GM21723 (cell line): ENCODE results near the gene RNF133.
"Not testable (repeated sequence)": the region's sequence is repeated elsewhere in the genome, so short reads cannot be mapped to it uniquely, and the experiment has no call there.

ENCODE experiments used
- ATAC-seq: cut with Tn5 transposase; IDR thresholded peaks from one replicate; pipeline ENCODE4 v1.9.1; 2021; ENCODE audit warnings: mild to moderate bottlenecking, moderate library complexity; ENCODE audit not compliant: unreplicated experiment

RNF133 gene

DNA sequence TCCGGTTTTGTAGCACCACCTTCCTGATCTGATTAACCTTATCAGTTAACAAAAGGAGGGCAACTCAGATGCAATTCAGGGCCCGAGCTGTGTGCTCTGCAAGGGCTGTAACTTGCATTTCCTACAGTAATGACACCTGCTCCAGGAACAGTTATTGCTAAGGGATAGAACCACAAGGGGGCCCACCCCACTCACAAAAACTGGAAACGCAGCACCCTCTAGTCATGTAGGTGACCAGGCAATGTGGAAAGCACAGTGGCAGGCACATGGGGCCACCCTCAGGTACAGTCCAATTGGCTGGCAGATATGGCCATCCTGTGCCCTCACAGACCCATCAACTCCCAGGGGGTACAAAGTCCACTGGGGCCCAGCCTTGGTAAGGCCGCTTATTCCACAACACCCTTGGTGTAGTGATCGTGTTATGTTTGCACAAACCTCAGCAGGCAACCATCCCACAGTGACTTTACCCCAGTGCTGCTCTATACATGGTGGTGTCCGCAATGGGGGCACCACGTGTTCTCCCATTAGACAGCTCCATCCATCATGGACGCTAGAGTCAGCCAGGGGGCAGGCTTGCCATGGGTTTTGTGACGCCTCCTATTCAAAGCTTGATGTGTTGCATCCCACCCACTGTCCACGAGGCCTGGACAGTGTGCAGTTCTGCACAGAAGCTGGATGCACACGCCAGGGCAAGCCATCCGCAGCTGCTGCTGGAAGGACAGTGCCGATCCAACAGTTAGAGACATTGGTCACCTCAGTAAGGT is 9.4 kb downstream of the RNF133 start:
- ATAC-seq, result no peak

DNA sequence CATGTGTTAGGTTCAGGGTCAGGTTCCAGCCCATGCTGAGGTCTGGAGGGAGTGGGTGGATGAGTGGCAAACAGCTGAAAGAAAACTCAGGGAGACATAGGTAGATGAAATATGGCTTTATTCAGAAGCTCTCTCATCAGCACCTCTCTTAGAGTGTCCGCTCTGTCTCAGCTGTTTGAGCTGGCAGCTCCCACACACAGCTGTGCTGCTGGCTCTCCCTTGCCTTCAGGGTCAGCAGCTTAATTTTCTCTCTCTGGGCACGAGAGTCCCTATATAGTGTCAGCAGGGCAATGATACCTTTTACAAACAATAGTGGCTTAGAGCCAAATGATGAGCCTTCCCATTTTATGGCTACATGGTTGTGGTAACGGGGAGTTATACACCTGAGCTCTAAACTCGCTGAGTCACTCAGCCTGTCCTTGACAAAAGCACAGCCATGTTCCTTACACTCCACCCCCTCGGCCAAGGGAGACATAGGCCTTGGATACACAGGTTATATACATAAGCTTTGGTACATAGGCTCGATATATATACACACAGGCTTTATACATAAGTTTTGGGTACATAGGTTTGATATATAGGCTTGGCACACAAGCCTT is 10.4 kb downstream of the RNF133 start:
- no peak for ATAC-seq

DNA sequence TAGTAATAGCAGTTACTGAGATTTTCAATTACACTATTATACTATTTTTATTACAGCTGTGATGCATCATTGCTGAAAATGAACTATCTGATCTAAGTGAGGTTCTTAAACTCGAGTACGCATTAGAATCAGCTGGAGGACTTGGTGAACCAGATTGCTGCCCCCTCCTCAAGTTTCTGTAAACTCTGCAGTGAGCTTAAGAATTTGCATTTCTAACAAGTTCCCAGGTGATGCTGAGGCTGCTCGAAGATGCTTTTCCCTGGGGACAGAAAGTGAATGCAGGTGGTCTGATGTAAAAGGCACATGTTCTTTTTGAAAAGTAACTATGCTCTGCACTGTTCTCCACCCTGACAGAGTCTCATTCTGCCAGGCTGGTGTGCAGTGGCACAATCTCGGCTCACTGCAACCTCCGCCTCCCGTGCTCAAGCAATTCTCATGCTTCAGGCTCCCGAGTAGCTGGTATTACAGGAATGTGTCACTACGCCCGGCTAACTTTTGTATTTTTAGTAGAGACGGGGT is 12.5 kb downstream of the RNF133 start:
- no peak for ATAC-seq

DNA sequence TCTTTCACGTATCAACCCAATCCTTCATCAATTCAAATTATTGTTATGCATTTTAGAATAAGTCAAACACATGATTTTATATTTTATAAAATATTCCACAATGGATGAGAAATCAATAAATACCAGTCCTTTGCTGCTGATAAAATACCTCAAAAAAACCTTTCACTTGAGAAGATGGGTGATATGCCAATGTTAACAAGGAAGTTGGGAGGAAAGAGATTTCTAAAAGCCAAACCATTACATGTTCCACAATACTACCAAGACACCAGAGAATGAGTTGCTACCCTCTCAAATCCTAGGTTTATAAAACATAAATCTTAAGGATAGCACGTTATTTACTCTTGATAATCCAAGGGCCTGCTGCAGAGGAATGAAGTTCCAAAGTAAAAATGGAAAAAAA is 14.4 kb downstream of the RNF133 start:
- ATAC-seq, result no peak

DNA sequence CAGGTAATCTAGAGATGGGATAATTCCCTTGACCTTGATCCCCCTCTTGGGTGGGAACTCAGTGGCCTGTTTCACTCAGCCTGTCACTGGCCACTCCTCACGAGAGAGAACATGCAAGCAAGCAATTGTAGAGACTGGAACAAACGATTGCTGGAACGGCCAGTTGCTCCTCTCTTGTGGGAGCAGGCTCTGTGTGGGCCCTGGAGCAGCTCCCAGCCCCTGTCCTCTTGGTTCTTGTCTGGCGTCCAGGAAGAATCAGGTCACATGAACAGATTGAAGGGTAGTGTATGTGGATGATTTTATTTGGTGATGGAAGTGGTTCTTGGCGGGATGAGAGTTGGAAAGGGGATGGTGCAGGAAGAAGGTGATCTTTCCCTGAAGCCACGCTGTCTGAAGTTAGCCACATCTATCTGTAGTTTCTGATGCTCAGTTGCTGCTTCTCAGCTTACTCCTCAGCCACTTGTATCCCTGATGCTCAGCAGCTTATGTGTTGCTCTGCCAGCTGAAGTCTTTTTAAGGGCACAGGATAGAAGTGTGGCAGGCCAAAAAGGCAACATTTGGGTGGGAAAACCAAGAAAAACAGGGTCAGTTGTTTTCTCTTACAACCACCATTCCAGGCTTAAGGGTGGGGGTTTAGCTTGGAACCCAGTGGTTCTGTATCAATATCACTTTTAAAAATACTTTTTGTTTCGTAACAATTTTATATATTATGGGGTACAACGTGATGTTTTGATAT is 15.9 kb downstream of the RNF133 start:
- ATAC-seq, result no peak

DNA sequence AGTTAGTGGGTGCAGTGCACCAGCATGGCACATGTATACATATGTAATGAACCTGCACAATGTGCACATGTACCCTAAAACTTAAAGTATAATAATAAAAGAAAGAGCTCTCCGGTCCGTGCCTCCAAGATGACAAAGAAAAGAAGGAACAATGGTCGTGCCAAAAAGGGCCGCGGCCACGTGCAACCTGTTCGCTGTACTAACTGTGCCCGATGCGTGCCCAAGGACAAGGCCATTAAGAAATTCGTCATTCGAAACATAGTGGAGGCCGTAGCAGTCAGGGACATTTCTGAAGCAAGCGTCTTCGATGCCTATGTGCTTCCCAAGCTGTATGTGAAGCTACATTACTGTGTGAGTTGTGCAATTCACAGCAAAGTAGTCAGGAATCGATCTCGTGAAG is 17.7 kb downstream of the RNF133 start:
- ATAC-seq, result not testable (repeated sequence)

DNA sequence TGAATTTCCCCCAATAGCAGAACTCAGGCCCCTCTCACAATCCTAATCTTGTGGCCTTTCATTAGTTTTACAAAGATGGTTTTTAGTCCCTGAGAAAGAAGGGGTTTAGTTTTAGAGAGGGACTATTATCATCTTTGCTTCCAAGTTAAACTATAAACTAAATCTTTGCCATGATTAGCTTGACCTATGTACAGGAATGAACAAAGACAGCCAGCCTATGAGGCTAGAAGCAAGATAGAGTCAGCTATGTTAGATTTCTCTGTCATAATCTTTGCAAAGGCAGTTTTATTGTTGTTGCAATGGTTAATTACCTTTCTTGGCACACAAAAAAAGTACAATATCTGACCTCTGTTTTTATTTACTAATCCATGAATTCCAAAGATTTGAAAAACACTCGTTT is 19.1 kb downstream of the RNF133 start:
- ATAC-seq, result no peak

DNA sequence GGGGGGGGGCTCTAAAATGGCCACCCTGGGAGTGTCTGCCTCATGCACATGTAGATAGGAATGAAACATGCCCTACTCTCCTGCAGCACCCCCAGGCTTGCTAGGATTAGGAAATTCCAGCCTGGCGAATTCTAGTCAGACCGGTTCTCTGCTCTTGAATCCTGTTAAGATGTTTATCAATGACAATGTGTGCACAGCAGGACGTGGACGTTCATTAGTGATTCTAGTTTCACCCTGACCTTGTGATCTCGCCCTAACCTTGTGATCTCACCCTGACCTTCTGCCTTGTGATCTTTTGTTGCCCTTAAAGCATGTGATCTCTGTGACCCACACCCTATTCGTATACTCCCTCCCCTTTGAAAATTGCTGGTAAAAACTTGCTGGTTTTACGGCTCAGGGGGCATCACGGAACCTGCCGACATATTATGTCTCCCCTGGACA is 19.6 kb downstream of the RNF133 start:
- not testable (repeated sequence) for ATAC-seq

DNA sequence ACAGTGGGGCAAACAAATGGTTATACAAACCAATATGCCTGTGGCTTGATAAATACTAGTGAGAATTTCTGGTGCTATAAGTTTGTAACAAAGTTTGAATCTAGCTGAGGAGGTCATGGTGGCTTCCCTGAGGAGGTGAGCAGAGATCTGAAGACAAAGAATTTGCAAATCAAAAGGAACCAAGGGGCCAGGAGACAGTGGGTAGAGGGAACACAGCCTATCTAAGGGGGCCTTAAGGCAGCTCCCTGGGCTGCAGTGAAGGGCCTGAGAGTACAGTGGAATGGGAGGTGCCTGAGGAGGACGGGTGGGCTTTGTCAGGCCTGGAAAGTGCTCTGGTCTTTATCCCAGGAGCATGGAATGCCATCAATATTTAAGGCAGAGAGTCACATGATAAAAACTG is 21.8 kb downstream of the RNF133 start:
- no peak for ATAC-seq

DNA sequence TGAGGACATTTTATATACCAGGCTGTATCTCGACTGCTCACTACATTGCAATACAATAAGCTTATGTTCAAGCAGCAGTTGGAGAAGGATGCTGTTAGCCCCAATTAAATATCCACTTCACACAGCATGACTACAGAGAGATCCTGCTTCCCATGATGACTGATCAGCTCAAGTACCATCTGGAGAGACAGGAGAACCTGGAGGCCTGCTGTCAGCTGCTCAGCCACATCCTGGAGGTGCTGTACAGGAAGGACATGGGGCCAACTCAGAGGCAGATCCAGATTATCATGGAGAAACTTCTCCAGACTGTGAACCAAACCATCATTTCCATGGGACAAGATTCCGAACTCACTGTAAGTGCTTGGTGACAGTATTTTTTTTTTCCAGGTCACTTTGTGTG is 22.5 kb downstream of the RNF133 start:
- ATAC-seq, result no peak

DNA sequence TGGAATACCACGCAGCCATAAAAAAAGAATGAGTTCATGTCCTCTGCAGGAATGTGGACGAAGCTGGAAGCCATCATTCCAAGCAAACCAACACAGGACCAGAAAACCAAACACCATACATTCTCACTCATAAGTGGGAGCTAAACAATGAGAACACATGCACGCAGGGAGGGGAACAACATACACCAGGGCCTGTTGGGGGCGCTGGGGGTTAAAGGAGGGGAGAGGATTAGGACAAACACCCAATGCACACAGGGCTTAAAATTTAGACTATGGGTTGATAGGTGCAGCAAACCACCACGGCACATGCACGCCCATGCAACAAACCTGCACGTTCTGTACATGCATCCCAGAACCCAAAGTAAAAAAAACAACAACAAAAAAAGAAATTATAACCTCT is 23.3 kb downstream of the RNF133 start:
- no peak for ATAC-seq

DNA sequence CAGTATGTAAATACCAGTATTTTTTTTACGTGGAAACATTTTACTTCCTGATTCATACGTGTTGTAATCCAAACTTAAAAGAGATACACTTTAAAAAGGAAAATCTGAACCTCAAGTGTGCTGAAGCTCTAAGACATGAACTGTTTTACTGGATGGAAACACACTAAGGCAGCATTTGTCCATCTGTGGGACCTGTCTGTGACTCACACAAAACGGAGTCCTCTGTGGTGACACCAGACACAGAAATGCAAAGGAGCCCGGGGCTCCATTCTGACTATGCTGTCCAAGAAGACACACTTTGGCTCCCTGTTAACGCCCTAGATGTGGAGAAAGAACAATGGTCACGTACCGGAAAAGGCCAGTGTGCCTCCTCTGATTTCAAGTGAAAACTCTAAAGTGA is 23.9 kb downstream of the RNF133 start:
- ATAC-seq, result no peak

DNA sequence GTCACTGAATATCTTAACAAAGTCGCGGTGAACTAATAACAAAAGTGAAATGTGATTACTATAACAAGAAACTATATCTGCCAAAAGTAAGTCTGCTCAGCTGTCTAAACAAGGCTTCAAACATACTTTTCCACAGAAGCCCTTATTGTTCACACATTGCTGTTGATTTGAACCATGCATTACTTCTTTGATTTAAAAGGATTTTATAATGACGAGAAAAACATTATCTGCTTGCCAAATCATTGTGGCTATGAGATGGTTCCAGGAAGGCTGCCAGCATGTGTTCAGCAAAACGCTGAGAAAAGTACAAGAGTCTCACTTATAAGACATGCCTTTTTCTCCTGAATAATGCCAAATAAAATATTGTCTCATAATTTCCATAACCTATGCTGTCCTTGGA is 24.4 kb downstream of the RNF133 start:
- no peak for ATAC-seq

DNA sequence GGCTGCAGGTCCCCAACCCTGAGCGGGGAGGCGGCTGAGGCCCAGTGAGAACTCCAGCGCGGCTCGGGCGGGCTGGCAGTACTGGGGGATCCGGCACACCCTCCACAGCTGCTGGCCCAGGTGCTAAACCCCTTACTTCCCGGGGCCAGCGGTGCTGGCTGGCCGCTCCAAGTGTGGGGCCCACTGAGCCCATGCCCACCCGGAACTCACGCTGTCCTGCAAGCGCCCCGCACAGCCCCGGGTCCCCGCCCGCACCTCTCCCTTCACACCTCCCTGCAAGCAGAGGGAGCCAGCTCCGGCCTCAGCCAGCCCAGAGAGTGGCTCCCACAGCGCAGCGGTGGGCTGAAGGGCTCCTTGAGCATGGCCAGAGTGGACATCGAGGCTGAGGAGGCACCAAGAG is 25.0 kb downstream of the RNF133 start:
- no peak for ATAC-seq

DNA sequence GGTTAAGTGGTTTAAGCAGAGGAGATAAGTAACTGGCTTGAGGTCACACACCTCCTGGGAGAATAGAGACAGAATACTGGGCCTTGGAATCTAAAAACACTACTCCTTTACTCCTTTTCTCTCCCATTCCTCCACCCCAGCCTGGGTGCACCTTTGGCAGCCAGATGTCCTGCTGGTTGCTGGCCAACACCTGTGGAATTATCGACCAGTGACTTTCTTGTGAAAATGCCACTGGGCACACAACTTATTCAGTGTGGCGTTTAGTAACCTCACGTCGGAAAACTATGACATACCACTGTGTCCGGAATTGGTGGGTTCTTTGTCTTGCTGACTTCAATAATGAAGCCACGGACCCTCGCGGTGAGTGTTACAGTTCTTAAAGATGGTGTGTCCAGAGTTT is 26.4 kb downstream of the RNF133 start:
- no peak for ATAC-seq

DNA sequence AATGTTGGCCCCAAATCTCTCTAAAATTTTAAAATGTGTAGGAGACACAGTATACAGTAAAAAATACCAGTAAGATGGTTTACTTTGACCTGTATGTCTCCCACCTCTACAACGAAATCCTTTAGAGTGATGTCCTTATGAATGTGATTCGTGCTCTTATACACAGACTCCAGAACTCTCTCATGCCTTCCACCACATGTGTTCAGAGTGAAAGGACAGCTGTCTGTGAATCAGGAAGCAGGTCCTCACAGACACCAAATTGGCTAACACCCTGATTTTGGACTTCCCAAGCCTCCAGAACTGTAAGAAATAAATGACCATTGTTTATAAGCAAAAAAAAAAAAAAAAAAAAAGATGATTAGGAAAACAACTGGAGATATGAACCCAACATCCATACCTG is 35.2 kb downstream of the RNF133 start:
- ATAC-seq, result no peak

DNA sequence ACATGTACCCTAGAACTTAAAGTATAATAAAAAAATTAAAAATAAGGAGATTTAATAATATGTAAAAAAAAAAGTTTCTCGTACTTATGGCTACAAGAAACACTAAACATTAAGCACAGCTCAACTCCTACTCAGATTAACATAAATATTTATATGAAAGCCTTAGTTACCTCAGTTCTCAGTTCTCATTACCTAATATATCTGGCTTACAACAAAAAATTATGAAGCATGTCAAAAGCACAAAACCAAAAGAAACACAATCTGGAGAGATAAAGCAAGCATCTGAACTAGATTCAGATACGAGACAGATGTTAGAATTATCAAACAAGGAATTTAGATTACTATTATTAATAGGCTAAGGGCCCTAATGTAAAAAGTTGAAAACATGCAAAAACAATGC is 40.1 kb downstream of the RNF133 start:
- ATAC-seq, result no peak

DNA sequence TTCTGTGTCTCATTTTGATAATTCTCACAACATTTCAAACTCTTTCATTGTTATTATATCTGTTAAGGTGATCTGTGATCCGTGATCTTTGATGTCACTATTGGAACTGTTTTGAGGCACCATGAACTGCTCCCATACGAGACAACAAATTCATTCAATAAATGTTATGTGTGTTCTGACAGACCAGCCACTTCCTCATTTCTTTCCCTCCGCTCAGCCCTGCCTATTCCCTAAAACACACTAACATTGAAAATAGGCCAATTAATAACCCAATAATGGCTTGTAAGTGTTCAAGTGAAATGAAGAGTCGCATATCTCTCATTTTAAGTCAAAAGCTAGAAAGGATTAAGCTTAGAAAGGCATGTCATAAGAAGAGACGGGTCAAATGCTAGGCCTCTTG is 45.2 kb downstream of the RNF133 start:
- ATAC-seq, result no peak

DNA sequence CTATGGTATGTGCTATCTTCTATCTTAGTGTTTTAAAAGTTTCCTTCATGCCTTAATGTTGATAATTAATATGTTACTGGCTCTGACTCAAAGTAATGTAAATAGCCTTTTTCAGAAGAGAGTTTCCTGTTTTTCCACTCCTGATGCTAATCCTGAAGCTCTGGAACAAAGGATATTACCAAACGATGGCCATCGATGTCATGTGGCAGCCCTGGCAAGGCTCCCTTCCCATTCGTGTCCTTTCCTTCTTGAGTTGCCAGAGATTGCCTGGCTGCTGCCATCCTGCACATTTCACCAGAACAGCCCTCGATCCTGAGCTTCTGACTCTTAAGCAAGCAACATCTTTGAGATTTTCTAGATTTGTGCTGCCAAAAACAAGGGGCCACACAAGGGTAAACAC is 46.0 kb downstream of the RNF133 start:
- no peak for ATAC-seq

DNA sequence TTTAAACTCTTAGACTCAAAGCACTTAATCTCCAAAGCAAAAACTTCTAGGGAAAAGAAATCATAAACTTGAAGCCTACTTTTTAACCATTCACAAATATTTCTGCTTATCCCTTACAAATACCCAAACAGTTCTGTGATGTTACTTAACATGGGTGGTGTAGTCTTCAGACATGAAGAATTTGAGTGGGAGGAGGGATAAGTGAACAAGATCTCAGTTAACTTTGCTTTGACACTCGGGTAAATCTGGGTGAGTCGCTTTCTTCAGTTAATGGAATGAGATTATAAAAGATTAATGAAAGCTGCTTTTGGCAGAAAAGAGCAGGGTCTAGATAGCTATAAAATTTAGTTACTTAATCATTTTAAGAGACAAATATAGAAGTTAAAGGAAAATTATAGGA is 47.5 kb downstream of the RNF133 start:
- no peak for ATAC-seq
